HepG2 (cell line): Measurements from ENCODE around the gene ZCCHC24. TPM values are rescaled to one million over a fixed set of nuclear protein-coding genes. Genes with fewer than 3 reads are reported as not detected.

Experiments used
- ATAC-seq: fragments of 200-7000 bp; cut with Tn5 transposase; 3 replicates; pipeline ENCODE4 v1.9.1; 2020; ENCODE audit warnings: mild to moderate bottlenecking, moderate library complexity
- BruUV-seq: library from RNA; stranded (reverse); fragments of 400-500 nt; replicated peaks from 2 replicates; lab custom pipeline; 2021; lab: Mats Ljungman, UMichigan
- CTCF ChIA-PET: fragments of 300-600 bp; formaldehyde crosslinking; extraction: SDS; loops from one replicate; lab custom pipeline; 2021; ENCODE audit warnings: low total read pairs, inconsistent platforms, low intra/inter-chr PET ratio; lab: Yijun Ruan, JAX
- POLR2A ChIA-PET: fragments of 350-600 bp; sonication (Branson Sonifier 250); formaldehyde crosslinking; loops from one replicate; lab custom pipeline; 2020; ENCODE audit warnings: antibody characterized with exemption, inconsistent platforms; lab: Yijun Ruan, JAX
- DNase-seq: peaks from one replicate; pipeline ENCODE4 v3.0.0-alpha.2; 2015; ENCODE audit warnings: low spot score
- FAIRE-seq: peaks from 3 replicates; lab custom pipeline; 2011; peaks lifted over from hg19 to GRCh38; lab: Jason Lieb, UNC
- H2AFZ ChIP-seq: one replicate; pipeline ENCODE4 v1.6.1; 2011; ENCODE audit warnings: low read length, inconsistent platforms
- H3K27ac ChIP-seq: fragments of 300-600 bp; 3 replicates; pipeline ENCODE4 v1.8.0; 2011; ENCODE audit warnings: mixed run types, mild to moderate bottlenecking, mixed read lengths, low read length, inconsistent platforms; ENCODE audit not compliant: insufficient read depth; ENCODE audit errors: extremely low read length
- H3K27me3 ChIP-seq, 2 experiments: fragments of 200-600 bp in 1 of 2; 2 replicates in 1 of 2; 3 replicates in 1 of 2; pipeline versions ENCODE4 v1.6.0 to v1.8.0; 2011; ENCODE audit warnings: low read length in 2 of 2, mild to moderate bottlenecking in 2 of 2, moderate library complexity in 2 of 2, inconsistent platforms in 1 of 2; ENCODE audit not compliant: insufficient read depth in 2 of 2, control insufficient read depth in 1 of 2
- H3K36me3 ChIP-seq, 2 experiments: fragments of 200-600 bp in 1 of 2; replicated peaks in 1 of 2; 2 replicates in 1 of 2; 3 replicates in 1 of 2; pipeline versions ENCODE4 v1.5.1 to v1.8.0; 2011; ENCODE audit warnings: low read length in 2 of 2, inconsistent platforms in 1 of 2; ENCODE audit not compliant: insufficient read depth in 2 of 2, control insufficient read depth in 1 of 2
- H3K4me1 ChIP-seq: 2 replicates; pipeline ENCODE4 v1.5.1; 2012; ENCODE audit warnings: low read length, inconsistent platforms; ENCODE audit not compliant: insufficient read depth
- H3K4me2 ChIP-seq: 2 replicates; pipeline ENCODE4 v1.6.0; 2011; ENCODE audit warnings: low read depth, low read length, inconsistent platforms
- H3K4me3 ChIP-seq, 3 experiments: fragments of 200-600 bp in 1 of 3; sonication (generic), shearing (Covaris generic) in 1 of 3; replicated peaks in 1 of 3; 2 replicates each; pipeline ENCODE4 v1.5.1; 2011 to 2016; ENCODE audit warnings: low read length in 3 of 3, inconsistent platforms in 2 of 3, low read depth in 2 of 3, mild to moderate bottlenecking in 2 of 3, control low read depth in 1 of 3, mixed read lengths in 1 of 3; ENCODE audit not compliant: insufficient read depth in 1 of 3
- H3K79me2 ChIP-seq: one replicate; pipeline ENCODE4 v1.6.1; 2011; ENCODE audit warnings: low read length, inconsistent platforms; ENCODE audit not compliant: insufficient read depth
- H3K9ac ChIP-seq: 2 replicates; pipeline ENCODE4 v1.6.0; 2011; ENCODE audit warnings: mild to moderate bottlenecking, low read depth, low read length, inconsistent platforms; ENCODE audit not compliant: insufficient read depth
- H3K9me3 ChIP-seq: 2 replicates; pipeline ENCODE4 v1.5.1; 2012; ENCODE audit warnings: mild to moderate bottlenecking, low read length
- H4K20me1 ChIP-seq: 2 replicates; pipeline ENCODE4 v1.6.0; 2011; ENCODE audit warnings: inconsistent platforms, mild to moderate bottlenecking, low read length, moderate library complexity; ENCODE audit not compliant: insufficient read depth
- BRCA1 ChIP-seq: sonication (generic); formaldehyde crosslinking; IDR thresholded peaks from 2 replicates; pipeline ENCODE4 v1.4.0; 2020; ENCODE audit warnings: missing genetic modification reagents
- DZIP1 ChIP-seq: sonication (generic); formaldehyde crosslinking; IDR thresholded peaks from 2 replicates; pipeline ENCODE4 v1.5.0; 2020; ENCODE audit warnings: mild to moderate bottlenecking, missing genetic modification reagents
- SOX6 ChIP-seq, 2 experiments: fragments of 450-650 bp in 1 of 2; sonication (generic) in 1 of 2; formaldehyde crosslinking in 1 of 2; IDR thresholded peaks; 2 replicates each; pipeline versions ENCODE4 v1.4.0 to v1.6.1; 2017 to 2020; ENCODE audit warnings: antibody characterized with exemption in 1 of 2, mild to moderate bottlenecking in 1 of 2, missing genetic modification reagents in 1 of 2
- TEF ChIP-seq: sonication (generic); formaldehyde crosslinking; IDR thresholded peaks from 2 replicates; pipeline ENCODE4 v1.5.0; 2020; ENCODE audit warnings: missing genetic modification reagents
- TRIM24 ChIP-seq: sonication (generic); formaldehyde crosslinking; IDR thresholded peaks from 2 replicates; pipeline ENCODE4 v1.8.0; 2022; ENCODE audit warnings: mild to moderate bottlenecking, missing genetic modification reagents
- ZFAT ChIP-seq: sonication (generic); formaldehyde crosslinking; conservative IDR thresholded peaks from 2 replicates; pipeline ENCODE4 v1.8.1; 2023; ENCODE audit warnings: missing genetic modification reagents, inconsistent platforms
- ZHX1 ChIP-seq: sonication (generic); formaldehyde crosslinking; IDR thresholded peaks from 2 replicates; pipeline ENCODE4 v1.8.1; 2022; ENCODE audit warnings: low read depth, mild to moderate bottlenecking, missing genetic modification reagents
- ZMAT3 ChIP-seq: sonication (generic); formaldehyde crosslinking; conservative IDR thresholded peaks from 2 replicates; pipeline ENCODE4 v1.7.0; 2021; ENCODE audit warnings: missing genetic modification reagents
- ZNF143 ChIP-seq: sonication (generic); formaldehyde crosslinking; IDR thresholded peaks from 2 replicates; pipeline ENCODE4 v1.4.0; 2020; ENCODE audit warnings: missing genetic modification reagents
- ZNF235 ChIP-seq: sonication (generic); formaldehyde crosslinking; IDR thresholded peaks from 2 replicates; pipeline ENCODE4 v1.8.1; 2023; ENCODE audit warnings: mild to moderate bottlenecking, missing genetic modification reagents, borderline replicate concordance
- ZNF263 ChIP-seq: sonication (generic); formaldehyde crosslinking; IDR thresholded peaks from 2 replicates; pipeline ENCODE4 v1.4.0; 2020; ENCODE audit warnings: missing genetic modification reagents
- ZNF264 ChIP-seq: sonication (generic); formaldehyde crosslinking; IDR thresholded peaks from 2 replicates; pipeline ENCODE4 v1.4.0; 2020; ENCODE audit warnings: missing genetic modification reagents
- ZNF543 ChIP-seq: sonication (generic); formaldehyde crosslinking; IDR thresholded peaks from 2 replicates; pipeline ENCODE4 v1.4.0; 2020; ENCODE audit warnings: mild to moderate bottlenecking, missing genetic modification reagents
- ZNF556 ChIP-seq: sonication (generic); formaldehyde crosslinking; IDR thresholded peaks from 2 replicates; pipeline ENCODE4 v1.4.0; 2020; ENCODE audit warnings: mild to moderate bottlenecking, missing genetic modification reagents, borderline replicate concordance
- ZNF598 ChIP-seq: sonication (generic); formaldehyde crosslinking; IDR thresholded peaks from 2 replicates; pipeline ENCODE4 v1.5.1; 2020; ENCODE audit warnings: mild to moderate bottlenecking, missing genetic modification reagents, borderline replicate concordance
- ZNF713 ChIP-seq: sonication (generic); formaldehyde crosslinking; IDR thresholded peaks from 2 replicates; pipeline ENCODE4 v1.4.0; 2020; ENCODE audit warnings: mild to moderate bottlenecking, missing genetic modification reagents
- ZNF879 ChIP-seq: sonication (generic); formaldehyde crosslinking; IDR thresholded peaks from 2 replicates; pipeline ENCODE4 v1.8.1; 2023; ENCODE audit warnings: missing genetic modification reagents
- WGBS: methylation state at CpG from one replicate; pipeline ENCODE4 v1.1.6; 2017; ENCODE audit warnings: low lambda C conversion rate; 5-methylcytosine and 5-hydroxymethylcytosine counted together
- in situ Hi-C: cut with HindIII; loops from 2 replicates; pipeline ENCODE4 v1.10.0; 2017; ENCODE audit warnings: low pct_unique_long_range_greater_than_20kb; ENCODE audit not compliant: extremely low pct_ligation_motif_present
- intact Hi-C: fragments of 100-400 bp; cut with micrococcal nuclease; formaldehyde crosslinking; loops from one replicate; pipeline ENCODE4 v1.10.0; 2022; ENCODE audit not compliant: unreplicated experiment
- polyA plus RNA-seq, 8 experiments: library from polyadenylated mRNA; depleted of rRNA in 3 of 8; stranded (reverse) in 7 of 8; unstranded in 1 of 8; fragments of >200 nt; fragmentation: Illumina TruSeq in 4 of 8; extraction: Trizol in 4 of 8; gene quantifications; 2 replicates each; pipeline versions ENCODE4 v1.2.1 to v1.2.3, GENCODE V29; 2011 to 2016; ENCODE audit warnings: low read depth in 4 of 8, missing spikeins in 1 of 8, mixed read lengths in 1 of 8; ENCODE audit not compliant: insufficient read depth in 1 of 8
- total RNA-seq, 5 experiments: library from RNA; depleted of rRNA; stranded (reverse); fragments of >200 nt; fragmentation: Illumina TruSeq; extraction: Trizol; gene quantifications; 2 replicates each; pipeline ENCODE4 v1.2.3, GENCODE V29; 2016; ENCODE audit warnings: low read depth in 1 of 5
- TF ChIP-seq, protein P1 (sequence below): IDR thresholded peaks from 2 replicates; pipeline ENCODE4 v1.6.1; 2016; ENCODE audit warnings: control low read depth

Gene ZCCHC24
- total and polyA plus RNA-seq, 2 of the 13 experiments (the other 11 are each of a cell fraction or from before 2014, with no cell fraction given): 3.1 to 7.9 TPM

- no peak for TF ChIP-seq ZHX1
- TF ChIP-seq ZNF543 (CRISPR knock-in tag): no peak
- no peak for TF ChIP-seq ZNF143
- TF ChIP-seq TRIM24 (CRISPR knock-in tag): no peak
- no peak for TF ChIP-seq ZNF598 (CRISPR knock-in tag)
- TF ChIP-seq ZNF879 (CRISPR knock-in tag): no peak
- no peak for TF ChIP-seq ZNF556 (CRISPR knock-in tag)
- TF ChIP-seq ZNF263 (CRISPR knock-in tag): no peak
- no peak for TF ChIP-seq SOX6 (IDR thresholded peaks at IDR 0.05)
- no peak for TF ChIP-seq SOX6 (CRISPR knock-in tag; IDR thresholded peaks at IDR 0.05)
- TF ChIP-seq ZNF235: no peak
- TF ChIP-seq ZNF713 (CRISPR knock-in tag): no peak
- no peak for TF ChIP-seq ZFAT
Observed at GRCh38 chr10:79385392-79385795, 60.0 kb downstream of the ZCCHC24 start (continued).

GRCh38 chr10:79384773-79385391 is 60.5 kb downstream of the ZCCHC24 start:
- FAIRE-seq: no peak
- no peaks in the 10 kb centered on the region for H3K9me3 ChIP-seq
- POLR2A ChIA-PET: no interaction called here
- CTCF ChIA-PET: no interaction called here
- H3K36me3 ChIP-seq: no peaks in the 10 kb centered on the region
- no peak overlapping the region for H3K4me2 ChIP-seq
- intact Hi-C loops (no loop called here), in situ Hi-C loops (no loop called here)
- H3K27ac ChIP-seq: no peak overlapping the region
- no peaks in the 10 kb centered on the region for H3K79me2 ChIP-seq
- ATAC-seq: no peak
- H3K4me1 ChIP-seq: peaks cover 31% of the 10 kb centered on the region
- no peak for DNase-seq
- no peak overlapping the region for H3K4me3 ChIP-seq
- no peak overlapping the region for H3K9ac ChIP-seq
- 93% methylated on average over 12 of the region's 14 CpGs for WGBS
- H2AFZ ChIP-seq: no peak overlapping the region
- H4K20me1 ChIP-seq: no peaks in the 10 kb centered on the region
- BruUV-seq: no TSS peak
- no peaks in the 10 kb centered on the region for H3K27me3 ChIP-seq
- TF ChIP-seq DZIP1 (CRISPR knock-in tag): no peak
- TF ChIP-seq ZNF264 (CRISPR knock-in tag): no peak
- no peak for TF ChIP-seq TEF (CRISPR knock-in tag)
- TF ChIP-seq, protein P1, sequence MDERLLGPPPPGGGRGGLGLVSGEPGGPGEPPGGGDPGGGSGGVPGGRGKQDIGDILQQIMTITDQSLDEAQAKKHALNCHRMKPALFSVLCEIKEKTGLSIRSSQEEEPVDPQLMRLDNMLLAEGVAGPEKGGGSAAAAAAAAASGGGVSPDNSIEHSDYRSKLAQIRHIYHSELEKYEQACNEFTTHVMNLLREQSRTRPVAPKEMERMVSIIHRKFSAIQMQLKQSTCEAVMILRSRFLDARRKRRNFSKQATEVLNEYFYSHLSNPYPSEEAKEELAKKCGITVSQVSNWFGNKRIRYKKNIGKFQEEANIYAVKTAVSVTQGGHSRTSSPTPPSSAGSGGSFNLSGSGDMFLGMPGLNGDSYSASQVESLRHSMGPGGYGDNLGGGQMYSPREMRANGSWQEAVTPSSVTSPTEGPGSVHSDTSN: no peak
- TF ChIP-seq ZMAT3 (CRISPR knock-in tag): no peak
- TF ChIP-seq BRCA1 (CRISPR knock-in tag): no peak
